Kidney (tissue), 14 donors: Measurements from ENCODE around the gene WNT7B. TPM values are rescaled to one million over a fixed set of nuclear protein-coding genes. Genes with fewer than 3 reads are reported as not detected.
"Not testable (repeated sequence)": the region's sequence is repeated elsewhere in the genome, so short reads cannot be mapped to it uniquely, and the experiment has no call there.

Source experiments
- DNase-seq, 5 donors: peaks; one replicate each; pipeline ENCODE4 v3.0.0-alpha.2; 2013 to 2020
- FAIRE-seq: peaks from 2 replicates; lab custom pipeline; 2012; peaks lifted over from hg19 to GRCh38; lab: Jason Lieb, UNC
- H3K27ac ChIP-seq, 2 donors: one replicate each; pipeline ENCODE4 v1.7.0; 2013; ENCODE audit warnings: low read depth in 2 of 2, low read length in 2 of 2, inconsistent platforms in 1 of 2
- H3K27me3 ChIP-seq: one replicate; pipeline ENCODE4 v1.7.1; 2013; ENCODE audit warnings: low read length, inconsistent platforms; ENCODE audit not compliant: control insufficient read depth, insufficient read depth
- H3K36me3 ChIP-seq, 3 donors: one replicate each; pipeline versions ENCODE4 v1.7.0 to v1.7.1; 2013; ENCODE audit warnings: low read length in 3 of 3, control low read depth in 1 of 3, inconsistent platforms in 1 of 3; ENCODE audit not compliant: insufficient read depth in 3 of 3, control insufficient read depth in 2 of 3
- H3K4me1 ChIP-seq, 3 donors: one replicate each; pipeline versions ENCODE4 v1.7.0 to v1.7.1; 2013; ENCODE audit warnings: low read length in 3 of 3, inconsistent platforms in 1 of 3, low read depth in 1 of 3; ENCODE audit not compliant: control insufficient read depth in 2 of 3, insufficient read depth in 2 of 3
- H3K4me3 ChIP-seq, 3 donors: one replicate each; pipeline versions ENCODE4 v1.7.0 to v1.8.1; 2013; ENCODE audit warnings: low read length in 3 of 3, control low read depth in 1 of 3, inconsistent platforms in 1 of 3
- H3K9ac ChIP-seq, 3 donors: one replicate each; pipeline versions ENCODE4 v1.7.0 to v1.7.1; 2013; ENCODE audit warnings: low read length in 3 of 3, control low read depth in 1 of 3, inconsistent platforms in 1 of 3
- H3K9me3 ChIP-seq, 3 donors: one replicate each; pipeline versions ENCODE4 v1.7.0 to v1.7.1; 2013; ENCODE audit warnings: low read length in 3 of 3, control low read depth in 1 of 3, inconsistent platforms in 1 of 3; ENCODE audit not compliant: control insufficient read depth in 2 of 3, insufficient read depth in 1 of 3
- CTCF ChIP-seq: IDR thresholded peaks from 3 replicates; pipeline ENCODE4 v1.5.1; 2012; ENCODE audit warnings: mild to moderate bottlenecking, moderate library complexity, borderline replicate concordance; ENCODE audit not compliant: insufficient read depth; ENCODE audit errors: extremely low read depth
- intact Hi-C: fragments of 100-400 bp; cut with DNase I; formaldehyde crosslinking; loops from one replicate; pipeline ENCODE4 v1.11.1; 2022
- polyA plus RNA-seq: library from polyadenylated mRNA; stranded (reverse); fragments of 350-450 nt; fragmentation: Illumina TruSeq; extraction: RNeasy Lipid Tissue Mini Kit (QIAGEN cat#74804); gene quantifications from one replicate; pipeline ENCODE4 v1.2.3, GENCODE V29; 2014; ENCODE audit warnings: low read depth, low replicate concordance; ENCODE audit not compliant: insufficient read depth
- total RNA-seq: library from RNA; stranded (reverse); fragmentation: NEBNext Ultra II Directional; extraction: Animal tissue kit (Norgen Biotek cat#: 25700); gene quantifications from one replicate; pipeline ENCODE4 v1.2.1, GENCODE V29; 2021
- donor health status: control.
- donor health status: control.
- donor health status: control.
- donor health status: control.
- donor health status: control.
- donor health status: DM: yes; HTN: yes; CAD: no.
- donor health status: Normal renal cell carcinoma (clear cell type).

WNT7B gene
- total and polyA plus RNA-seq, 2 donors from 2014 or later = 1.6 to 2.4 TPM

- H3K36me3 ChIP-seq = no peaks in the 10 kb centered on the region
- no peak for FAIRE-seq
- peak overlapping the region in 1 of 3 donors; percentile 59 for H3K9ac ChIP-seq
- H3K9me3 ChIP-seq = peaks cover 0 to 8% (median 0%) of the 10 kb centered on the region in 3 donors
- intact Hi-C loops = no loop called here
- H3K27ac ChIP-seq = peak overlapping the region; percentile 84 to 94
- H3K4me1 ChIP-seq = peaks cover 0 to 46% (median 25%) of the 10 kb centered on the region in 3 donors
- TF ChIP-seq CTCF = no peak
- peak; percentile 82 to 92 (median 90) for DNase-seq
- H3K4me3 ChIP-seq = no peak overlapping the region
- no peaks in the 10 kb centered on the region for H3K27me3 ChIP-seq
Measured at GRCh38 chr22:46007848-46008261, 30.9 kb upstream of the WNT7B start.

DNA sequence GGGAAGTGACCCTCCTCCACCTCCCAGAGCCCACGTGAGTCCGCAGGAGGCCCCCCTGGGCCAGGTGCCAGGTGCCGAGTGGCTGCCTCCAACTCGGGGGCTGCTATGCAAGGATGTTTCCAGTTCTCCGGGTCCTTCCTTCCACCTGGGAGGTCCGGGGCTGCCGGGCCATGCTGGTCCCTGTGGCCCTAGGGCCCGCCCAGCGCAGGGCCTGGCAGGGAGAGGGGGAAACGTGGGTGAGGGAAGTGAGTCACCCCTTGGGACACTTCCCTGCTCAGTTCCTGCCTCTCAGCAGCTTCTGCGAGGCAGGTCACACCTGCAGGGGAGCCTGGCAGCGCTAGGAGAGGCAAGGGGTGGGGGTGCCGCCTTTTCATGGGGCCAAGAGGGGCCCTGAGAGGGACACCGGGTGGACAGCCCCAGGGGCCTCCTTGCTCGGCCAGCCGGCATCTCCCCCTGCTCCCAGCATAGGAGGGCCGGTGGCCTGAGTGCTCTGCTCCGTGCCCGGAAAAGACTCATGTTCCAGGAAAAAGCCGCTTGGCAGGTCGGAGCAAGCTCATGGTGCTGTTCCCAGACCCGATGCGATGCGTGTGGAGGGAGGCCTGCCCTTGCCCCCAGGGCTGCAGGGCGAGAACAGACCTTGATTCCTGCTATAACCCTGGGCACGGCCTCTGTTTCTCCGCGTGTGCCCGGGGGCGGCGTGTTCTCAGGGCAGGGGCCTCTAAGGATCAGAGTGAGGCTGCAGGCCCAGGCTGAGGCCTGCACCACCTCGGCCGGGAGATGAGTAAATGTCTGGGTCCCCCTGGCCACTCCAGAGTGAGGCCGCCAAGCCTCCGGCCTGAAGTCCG, 30.3 kb upstream of the WNT7B start:
- H3K4me1 ChIP-seq = peaks cover 0 to 42% (median 20%) of the 10 kb centered on the region in 3 donors
- no peaks in the 10 kb centered on the region for H3K27me3 ChIP-seq
- no peak for TF ChIP-seq CTCF
- peak overlapping the region; percentile 84 to 94 for H3K27ac ChIP-seq
- H3K36me3 ChIP-seq = no peaks in the 10 kb centered on the region
- FAIRE-seq = no peak
- peaks cover 0 to 8% (median 0%) of the 10 kb centered on the region in 3 donors for H3K9me3 ChIP-seq
- H3K4me3 ChIP-seq = no peak overlapping the region
- intact Hi-C loops = no loop called here
- peak overlapping the region in 1 of 3 donors; percentile 59 for H3K9ac ChIP-seq
- peak in 4 of 5 donors; percentile 35 to 92 (median 64) for DNase-seq

- Histone ChIP-seq H3K9me3 (peaks cover 0 to 8% (median 0%) of the 10 kb centered on the region in 3 donors), H3K27ac (peak overlapping the region; percentile 84 to 94), H3K4me3 (no peak overlapping the region), H3K27me3 (no peaks in the 10 kb centered on the region), H3K9ac (peak overlapping the region in 1 of 3 donors; percentile 75), H3K36me3 (no peaks in the 10 kb centered on the region), H3K4me1 (peaks cover 0 to 44% (median 20%) of the 10 kb centered on the region in 3 donors)
- TF ChIP-seq CTCF = peak; percentile 94
- FAIRE-seq = no peak
- peak; percentile 90 to 97 (median 94) for DNase-seq
- intact Hi-C loops = no loop called here
Measured at GRCh38 chr22:46006379-46007002, 29.5 kb upstream of the WNT7B start.

GRCh38 chr22:46005116-46005705, 28.2 kb upstream of the WNT7B start:
- FAIRE-seq, H3K27ac ChIP-seq, H3K9ac ChIP-seq, H3K9me3 ChIP-seq, H3K36me3 ChIP-seq, intact Hi-C loops, H3K4me3 ChIP-seq, H3K27me3 ChIP-seq: not testable (repeated sequence)
- DNase-seq = peak in 1 of 5 donors; percentile 77
- H3K4me1 ChIP-seq = peaks cover 0 to 38% (median 15%) of the 10 kb centered on the region in 3 donors
